Vagina (tissue), 2 donors: ENCODE data around the gene GIGYF1.

Experiments used
- POLR2A ChIP-seq, 2 donors: fragments of 450-650 bp; IDR thresholded peaks; one replicate each; pipeline ENCODE4 v1.6.1; 2017; ENCODE audit warnings: antibody characterized with exemption in 2 of 2, mild to moderate bottlenecking in 2 of 2, moderate library complexity in 2 of 2
- TF ChIP-seq, protein P1 (sequence below), 3 experiments: fragments of 450-650 bp in 2 of 3; fragments of 200-600 bp in 1 of 3; sonication (generic) in 1 of 3; IDR thresholded peaks; one replicate each; pipeline ENCODE4 v1.5.1; 2017 to 2019; ENCODE audit warnings: antibody characterized with exemption in 3 of 3, mild to moderate bottlenecking in 2 of 3, moderate library complexity in 2 of 3

DNA sequence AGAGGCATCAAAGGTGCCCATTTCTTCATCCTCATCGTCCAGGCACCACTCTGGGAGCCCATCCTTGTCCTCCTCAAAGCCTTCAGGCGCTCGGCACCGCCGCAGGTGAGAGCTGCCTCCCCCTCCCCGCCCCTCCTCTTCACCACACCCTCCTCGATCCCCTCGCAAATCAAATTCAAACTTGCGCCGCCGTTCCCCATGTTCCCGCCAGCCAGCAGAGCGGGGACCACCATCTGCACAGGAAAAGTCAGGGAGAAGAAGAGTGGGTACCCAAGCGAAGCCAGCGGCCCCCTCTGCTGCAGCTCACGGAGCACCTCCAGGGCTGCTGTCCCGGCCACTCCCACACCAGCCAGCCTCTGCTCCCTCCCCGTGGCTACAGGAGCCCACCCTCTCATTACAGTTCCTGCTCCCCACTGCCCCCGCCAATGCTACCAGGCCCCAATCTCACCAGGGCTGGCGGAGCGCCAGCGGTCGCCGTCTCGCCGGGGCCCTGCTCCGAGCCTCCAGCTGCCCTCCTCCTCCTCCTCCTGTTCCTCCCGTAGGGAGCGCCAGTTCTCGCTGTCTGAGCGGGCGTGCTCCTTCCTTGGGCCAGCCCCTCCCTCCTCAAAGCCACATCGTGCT lies 7.7 kb downstream of the GIGYF1 start:
- TF ChIP-seq, protein P1, sequence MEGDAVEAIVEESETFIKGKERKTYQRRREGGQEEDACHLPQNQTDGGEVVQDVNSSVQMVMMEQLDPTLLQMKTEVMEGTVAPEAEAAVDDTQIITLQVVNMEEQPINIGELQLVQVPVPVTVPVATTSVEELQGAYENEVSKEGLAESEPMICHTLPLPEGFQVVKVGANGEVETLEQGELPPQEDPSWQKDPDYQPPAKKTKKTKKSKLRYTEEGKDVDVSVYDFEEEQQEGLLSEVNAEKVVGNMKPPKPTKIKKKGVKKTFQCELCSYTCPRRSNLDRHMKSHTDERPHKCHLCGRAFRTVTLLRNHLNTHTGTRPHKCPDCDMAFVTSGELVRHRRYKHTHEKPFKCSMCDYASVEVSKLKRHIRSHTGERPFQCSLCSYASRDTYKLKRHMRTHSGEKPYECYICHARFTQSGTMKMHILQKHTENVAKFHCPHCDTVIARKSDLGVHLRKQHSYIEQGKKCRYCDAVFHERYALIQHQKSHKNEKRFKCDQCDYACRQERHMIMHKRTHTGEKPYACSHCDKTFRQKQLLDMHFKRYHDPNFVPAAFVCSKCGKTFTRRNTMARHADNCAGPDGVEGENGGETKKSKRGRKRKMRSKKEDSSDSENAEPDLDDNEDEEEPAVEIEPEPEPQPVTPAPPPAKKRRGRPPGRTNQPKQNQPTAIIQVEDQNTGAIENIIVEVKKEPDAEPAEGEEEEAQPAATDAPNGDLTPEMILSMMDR (IDR thresholded peaks at IDR 0.05) = no peak
- no peak for TF ChIP-seq POLR2A (IDR thresholded peaks at IDR 0.05)
